Measurements from ENCODE around the gene BEND7.

- no peak for TF ChIP-seq POLR2A (IDR thresholded peaks at IDR 0.05; ENCODE audit: low read length)
- TF ChIP-seq GATA1 (IDR thresholded peaks at IDR 0.05; ENCODE audit: low read depth, low read length): no peak
Observed at GRCh38 chr10:13517675-13518074, 11.1 kb downstream of the BEND7 start.

Data from erythroblast (primary cell).